ENCODE measurements around the gene NEB. TPM values are rescaled to one million over a fixed set of nuclear protein-coding genes. Genes with fewer than 3 reads are reported as not detected.
"Not testable (repeated sequence)": the region's sequence is repeated elsewhere in the genome, so short reads cannot be mapped to it uniquely, and the experiment has no call there.

Gene NEB
- total RNA-seq, 2 experiments from 2014 or later = 0.12 to 0.26 TPM

- H3K9me3 Mint-ChIP-seq (ENCODE audit: low read depth); H3K27me3 Mint-ChIP-seq; DNase-seq; H3K36me3 Mint-ChIP-seq; H3K27ac Mint-ChIP-seq; H3K4me3 Mint-ChIP-seq; H3K4me1 Mint-ChIP-seq; CTCF ChIA-PET; ATAC-seq: not testable (repeated sequence)
Measured at GRCh38 chr2:151596903-151597608, 137.2 kb downstream of the NEB start.

- H3K36me3 Mint-ChIP-seq; H3K9me3 Mint-ChIP-seq (ENCODE audit: low read depth); H3K4me1 Mint-ChIP-seq; H3K27ac Mint-ChIP-seq; H3K27me3 Mint-ChIP-seq; CTCF ChIA-PET; ATAC-seq; H3K4me3 Mint-ChIP-seq; DNase-seq: not testable (repeated sequence)
Measured at GRCh38 chr2:151591908-151592255, 142.4 kb downstream of the NEB start.

- H3K9me3 Mint-ChIP-seq (ENCODE audit: low read depth); H3K27me3 Mint-ChIP-seq; H3K4me1 Mint-ChIP-seq; CTCF ChIA-PET; H3K4me3 Mint-ChIP-seq; DNase-seq; H3K36me3 Mint-ChIP-seq; ATAC-seq; H3K27ac Mint-ChIP-seq: not testable (repeated sequence)
Measured at GRCh38 chr2:151591250-151591907, 142.9 kb downstream of the NEB start.

GRCh38 chr2:151581300-151581699, 153.0 kb downstream of the NEB start:
- H3K27ac Mint-ChIP-seq; ATAC-seq; H3K27me3 Mint-ChIP-seq; DNase-seq; H3K4me1 Mint-ChIP-seq; CTCF ChIA-PET; H3K9me3 Mint-ChIP-seq (ENCODE audit: low read depth); H3K4me3 Mint-ChIP-seq; H3K36me3 Mint-ChIP-seq: not testable (repeated sequence)

GRCh38 chr2:151580697-151581096, 153.6 kb downstream of the NEB start:
- H3K36me3 Mint-ChIP-seq; H3K27ac Mint-ChIP-seq; DNase-seq; H3K27me3 Mint-ChIP-seq; H3K4me1 Mint-ChIP-seq; H3K9me3 Mint-ChIP-seq (ENCODE audit: low read depth); ATAC-seq; H3K4me3 Mint-ChIP-seq; CTCF ChIA-PET: not testable (repeated sequence)

GRCh38 chr2:151577116-151577515, 157.2 kb downstream of the NEB start:
- CTCF ChIA-PET = no interaction called here
- Mint-ChIP-seq H3K27ac (no peak overlapping the region), H3K27me3 (no peaks in the 10 kb centered on the region), H3K36me3 (no peaks in the 10 kb centered on the region), H3K4me3 (no peak overlapping the region), H3K9me3 (ENCODE audit: low read depth) (no peaks in the 10 kb centered on the region), H3K4me1 (no peaks in the 10 kb centered on the region)
- no peak for ATAC-seq
- DNase-seq = no peak

- DNase-seq (no peak), ATAC-seq (no peak)
- Mint-ChIP-seq H3K4me3 (no peak overlapping the region), H3K9me3 (ENCODE audit: low read depth) (no peaks in the 10 kb centered on the region), H3K4me1 (no peaks in the 10 kb centered on the region), H3K36me3 (no peaks in the 10 kb centered on the region), H3K27ac (no peak overlapping the region), H3K27me3 (no peaks in the 10 kb centered on the region)
- CTCF ChIA-PET = no interaction called here
Measured at GRCh38 chr2:151576080-151576479, 158.2 kb downstream of the NEB start.

- DNase-seq = no peak
- no peaks in the 10 kb centered on the region for H3K27me3 Mint-ChIP-seq
- no peak for ATAC-seq
- H3K4me3 Mint-ChIP-seq = no peak overlapping the region
- H3K4me1 Mint-ChIP-seq = no peaks in the 10 kb centered on the region
- no peaks in the 10 kb centered on the region for H3K9me3 Mint-ChIP-seq (ENCODE audit: low read depth)
- H3K27ac Mint-ChIP-seq = no peak overlapping the region
- CTCF ChIA-PET = no interaction called here
- H3K36me3 Mint-ChIP-seq = no peaks in the 10 kb centered on the region
Measured at GRCh38 chr2:151575338-151575737, 158.9 kb downstream of the NEB start.

- H3K9me3 Mint-ChIP-seq (ENCODE audit: low read depth) = no peaks in the 10 kb centered on the region
- CTCF ChIA-PET = no interaction called here
Measured at GRCh38 chr2:151570191-151570590, 164.1 kb downstream of the NEB start.

GRCh38 chr2:151569167-151569566, 165.1 kb downstream of the NEB start:
- Mint-ChIP-seq H3K36me3 (no peaks in the 10 kb centered on the region), H3K4me3 (no peak overlapping the region), H3K27me3 (peaks cover 4% of the 10 kb centered on the region), H3K4me1 (no peaks in the 10 kb centered on the region), H3K27ac (no peak overlapping the region), H3K9me3 (ENCODE audit: low read depth) (no peaks in the 10 kb centered on the region)
- ATAC-seq (no peak), DNase-seq (no peak)
- CTCF ChIA-PET = no interaction called here

More at GRCh38 chr2:151570191-151570590, 164.1 kb downstream of the NEB start:
- no peak overlapping the region for H3K27ac Mint-ChIP-seq
- DNase-seq (no peak), ATAC-seq (no peak)
- no peaks in the 10 kb centered on the region for H3K4me1 Mint-ChIP-seq
- no peaks in the 10 kb centered on the region for H3K36me3 Mint-ChIP-seq
- no peak overlapping the region for H3K4me3 Mint-ChIP-seq
- H3K27me3 Mint-ChIP-seq = peaks cover 3% of the 10 kb centered on the region

- no peaks in the 10 kb centered on the region for H3K4me1 Mint-ChIP-seq
- H3K36me3 Mint-ChIP-seq = no peaks in the 10 kb centered on the region
- no peak overlapping the region for H3K4me3 Mint-ChIP-seq
- peaks cover 4% of the 10 kb centered on the region for H3K27me3 Mint-ChIP-seq
- no peaks in the 10 kb centered on the region for H3K9me3 Mint-ChIP-seq (ENCODE audit: low read depth)
- CTCF ChIA-PET = no interaction called here
- DNase-seq (no peak), ATAC-seq (no peak)
- no peak overlapping the region for H3K27ac Mint-ChIP-seq
Measured at GRCh38 chr2:151568501-151568900, 165.8 kb downstream of the NEB start.

GRCh38 chr2:151567006-151567405, 167.3 kb downstream of the NEB start:
- Mint-ChIP-seq H3K4me1 (no peaks in the 10 kb centered on the region), H3K27ac (no peak overlapping the region), H3K4me3 (no peak overlapping the region), H3K27me3 (peaks cover 4% of the 10 kb centered on the region), H3K9me3 (ENCODE audit: low read depth) (no peaks in the 10 kb centered on the region), H3K36me3 (no peaks in the 10 kb centered on the region)
- ATAC-seq = no peak
- no peak for DNase-seq
- CTCF ChIA-PET = no interaction called here

GRCh38 chr2:151562398-151562797, 171.9 kb downstream of the NEB start:
- Mint-ChIP-seq H3K4me3 (no peak overlapping the region), H3K36me3 (no peaks in the 10 kb centered on the region), H3K27ac (no peak overlapping the region), H3K9me3 (ENCODE audit: low read depth) (no peaks in the 10 kb centered on the region), H3K27me3 (peaks cover 6% of the 10 kb centered on the region), H3K4me1 (no peaks in the 10 kb centered on the region)
- CTCF ChIA-PET = no interaction called here
- DNase-seq = no peak
- ATAC-seq = no peak

GRCh38 chr2:151560289-151560688, 174.0 kb downstream of the NEB start:
- peaks cover 20% of the 10 kb centered on the region for H3K27me3 Mint-ChIP-seq
- DNase-seq (no peak), ATAC-seq (no peak)
- H3K9me3 Mint-ChIP-seq (ENCODE audit: low read depth) = no peaks in the 10 kb centered on the region
- H3K4me3 Mint-ChIP-seq = no peak overlapping the region
- no peaks in the 10 kb centered on the region for H3K36me3 Mint-ChIP-seq
- H3K27ac Mint-ChIP-seq = no peak overlapping the region
- H3K4me1 Mint-ChIP-seq = no peaks in the 10 kb centered on the region
- CTCF ChIA-PET = no interaction called here

All from activated CD8-positive, alpha-beta memory T cell treated with anti-CD3 and anti-CD28 coated beads, Interleukin-2, amount 10 ng/mL, durations not matched to agents 7 days and 5 days (primary cell).